ENCODE measurements around the gene BTD.

BTD gene

GRCh38 chr3:15646851-15647511 lies 45.4 kb downstream of the BTD start:
- H3K9me3 Mint-ChIP-seq, result no peaks in the 10 kb centered on the region
- peak overlapping the region; percentile 52 for H3K4me3 Mint-ChIP-seq
- H3K27me3 Mint-ChIP-seq, result peaks cover 28% of the 10 kb centered on the region
- H3K27ac Mint-ChIP-seq (ENCODE audit: low read depth), result peak overlapping the region; percentile 87
- H3K36me3 Mint-ChIP-seq (ENCODE audit: insufficient read depth), result peaks cover 6% of the 10 kb centered on the region
- ATAC-seq (replicated peaks; ENCODE audit: extremely low read depth, poor library complexity, severe bottlenecking) (no peak), DNase-seq (ENCODE audit: low spot score in 2 of 2) (no peak)
- H3K4me1 Mint-ChIP-seq, result peaks cover 59% of the 10 kb centered on the region

GRCh38 chr3:15647611-15648167 lies 46.1 kb downstream of the BTD start:
- DNase-seq (ENCODE audit: low spot score in 2 of 2) (peak in 1 of 2 donors; percentile 34), ATAC-seq (replicated peaks; ENCODE audit: extremely low read depth, poor library complexity, severe bottlenecking) (peak; percentile 86)
- no peaks in the 10 kb centered on the region for H3K9me3 Mint-ChIP-seq
- H3K36me3 Mint-ChIP-seq (ENCODE audit: insufficient read depth), result peaks cover 6% of the 10 kb centered on the region
- H3K4me1 Mint-ChIP-seq, result peaks cover 59% of the 10 kb centered on the region
- peak overlapping the region; percentile 52 for H3K4me3 Mint-ChIP-seq
- peak overlapping the region; percentile 87 for H3K27ac Mint-ChIP-seq (ENCODE audit: low read depth)
- peaks cover 29% of the 10 kb centered on the region for H3K27me3 Mint-ChIP-seq

- H3K27me3 Mint-ChIP-seq, result peaks cover 29% of the 10 kb centered on the region
- H3K4me1 Mint-ChIP-seq, result peaks cover 59% of the 10 kb centered on the region
- H3K4me3 Mint-ChIP-seq, result no peak overlapping the region
- H3K36me3 Mint-ChIP-seq (ENCODE audit: insufficient read depth), result peaks cover 5% of the 10 kb centered on the region
- H3K9me3 Mint-ChIP-seq, result no peaks in the 10 kb centered on the region
- no peak for ATAC-seq (replicated peaks; ENCODE audit: extremely low read depth, poor library complexity, severe bottlenecking)
- H3K27ac Mint-ChIP-seq (ENCODE audit: low read depth), result no peak overlapping the region
- DNase-seq (ENCODE audit: low spot score in 2 of 2), result no peak
These were observed 47.8 kb downstream of the BTD start for GRCh38 chr3:15649341-15649740.

- H3K36me3 Mint-ChIP-seq (ENCODE audit: insufficient read depth), result peaks cover 5% of the 10 kb centered on the region
- ATAC-seq (replicated peaks; ENCODE audit: extremely low read depth, poor library complexity, severe bottlenecking) (no peak), DNase-seq (ENCODE audit: low spot score in 2 of 2) (no peak)
- H3K4me3 Mint-ChIP-seq, result no peak overlapping the region
- no peak overlapping the region for H3K27ac Mint-ChIP-seq (ENCODE audit: low read depth)
- no peaks in the 10 kb centered on the region for H3K9me3 Mint-ChIP-seq
- H3K4me1 Mint-ChIP-seq, result peaks cover 59% of the 10 kb centered on the region
- H3K27me3 Mint-ChIP-seq, result peaks cover 29% of the 10 kb centered on the region
These were observed 48.3 kb downstream of the BTD start for GRCh38 chr3:15649858-15650257.

- Mint-ChIP-seq H3K27me3 (peaks cover 29% of the 10 kb centered on the region), H3K4me1 (peaks cover 47% of the 10 kb centered on the region), H3K36me3 (ENCODE audit: insufficient read depth) (peaks cover 5% of the 10 kb centered on the region), H3K27ac (ENCODE audit: low read depth) (no peak overlapping the region), H3K4me3 (no peak overlapping the region), H3K9me3 (peaks cover 5% of the 10 kb centered on the region)
- ATAC-seq (replicated peaks; ENCODE audit: extremely low read depth, poor library complexity, severe bottlenecking) (no peak), DNase-seq (ENCODE audit: low spot score in 2 of 2) (no peak)
These were observed 49.9 kb downstream of the BTD start for GRCh38 chr3:15651396-15651795.

GRCh38 chr3:15653321-15653720 lies 51.8 kb downstream of the BTD start:
- peaks cover 27% of the 10 kb centered on the region for H3K4me1 Mint-ChIP-seq
- no peak for ATAC-seq (replicated peaks; ENCODE audit: extremely low read depth, poor library complexity, severe bottlenecking)
- H3K36me3 Mint-ChIP-seq (ENCODE audit: insufficient read depth), result peaks cover 2% of the 10 kb centered on the region
- H3K27ac Mint-ChIP-seq (ENCODE audit: low read depth), result no peak overlapping the region
- H3K27me3 Mint-ChIP-seq, result peaks cover 29% of the 10 kb centered on the region
- peaks cover 5% of the 10 kb centered on the region for H3K9me3 Mint-ChIP-seq
- no peak for DNase-seq (ENCODE audit: low spot score in 2 of 2)
- H3K4me3 Mint-ChIP-seq, result no peak overlapping the region

- Mint-ChIP-seq H3K36me3 (ENCODE audit: insufficient read depth) (peaks cover 2% of the 10 kb centered on the region), H3K4me3 (no peak overlapping the region), H3K27ac (ENCODE audit: low read depth) (no peak overlapping the region), H3K27me3 (peaks cover 29% of the 10 kb centered on the region), H3K4me1 (peaks cover 21% of the 10 kb centered on the region), H3K9me3 (peaks cover 5% of the 10 kb centered on the region)
- ATAC-seq (replicated peaks; ENCODE audit: extremely low read depth, poor library complexity, severe bottlenecking), result no peak
- DNase-seq (ENCODE audit: low spot score in 2 of 2), result no peak
These were observed 52.6 kb downstream of the BTD start for GRCh38 chr3:15654127-15654526.

- Mint-ChIP-seq H3K27me3 (peaks cover 22% of the 10 kb centered on the region), H3K9me3 (peaks cover 5% of the 10 kb centered on the region), H3K4me1 (peaks cover 21% of the 10 kb centered on the region)
These were observed 53.3 kb downstream of the BTD start for GRCh38 chr3:15654891-15655290.

GRCh38 chr3:15656342-15656741 lies 54.8 kb downstream of the BTD start:
- H3K27ac Mint-ChIP-seq (ENCODE audit: low read depth), result no peak overlapping the region
- H3K4me1 Mint-ChIP-seq, result peaks cover 10% of the 10 kb centered on the region
- no peaks in the 10 kb centered on the region for H3K36me3 Mint-ChIP-seq (ENCODE audit: insufficient read depth)
- DNase-seq (ENCODE audit: low spot score in 2 of 2), result no peak
- H3K27me3 Mint-ChIP-seq, result peaks cover 7% of the 10 kb centered on the region
- H3K4me3 Mint-ChIP-seq, result no peak overlapping the region
- H3K9me3 Mint-ChIP-seq, result peaks cover 5% of the 10 kb centered on the region
- no peak for ATAC-seq (replicated peaks; ENCODE audit: extremely low read depth, poor library complexity, severe bottlenecking)

More at GRCh38 chr3:15654891-15655290, 53.3 kb downstream of the BTD start:
- no peaks in the 10 kb centered on the region for H3K36me3 Mint-ChIP-seq (ENCODE audit: insufficient read depth)
- DNase-seq (ENCODE audit: low spot score in 2 of 2) (no peak), ATAC-seq (replicated peaks; ENCODE audit: extremely low read depth, poor library complexity, severe bottlenecking) (no peak)
- no peak overlapping the region for H3K27ac Mint-ChIP-seq (ENCODE audit: low read depth)
- no peak overlapping the region for H3K4me3 Mint-ChIP-seq

- Mint-ChIP-seq H3K4me1 (peaks cover 8% of the 10 kb centered on the region), H3K4me3 (no peak overlapping the region), H3K27ac (ENCODE audit: low read depth) (no peak overlapping the region), H3K9me3 (peaks cover 5% of the 10 kb centered on the region), H3K36me3 (ENCODE audit: insufficient read depth) (no peaks in the 10 kb centered on the region), H3K27me3 (peaks cover under 1% of the 10 kb centered on the region)
- ATAC-seq (replicated peaks; ENCODE audit: extremely low read depth, poor library complexity, severe bottlenecking) (no peak), DNase-seq (ENCODE audit: low spot score in 2 of 2) (no peak)
These were observed 55.5 kb downstream of the BTD start for GRCh38 chr3:15657016-15657415.

- Mint-ChIP-seq H3K27ac (ENCODE audit: low read depth) (no peak overlapping the region), H3K36me3 (ENCODE audit: insufficient read depth) (peaks cover 4% of the 10 kb centered on the region), H3K4me3 (no peak overlapping the region), H3K27me3 (peaks cover 7% of the 10 kb centered on the region), H3K9me3 (peaks cover 5% of the 10 kb centered on the region), H3K4me1 (peaks cover 13% of the 10 kb centered on the region)
- DNase-seq (ENCODE audit: low spot score in 2 of 2) (no peak), ATAC-seq (replicated peaks; ENCODE audit: extremely low read depth, poor library complexity, severe bottlenecking) (no peak)
These were observed 57.9 kb downstream of the BTD start for GRCh38 chr3:15659254-15659975.

- Mint-ChIP-seq H3K4me1 (peaks cover 13% of the 10 kb centered on the region), H3K36me3 (ENCODE audit: insufficient read depth) (peaks cover 4% of the 10 kb centered on the region), H3K9me3 (peaks cover 5% of the 10 kb centered on the region), H3K27ac (ENCODE audit: low read depth) (no peak overlapping the region), H3K27me3 (peaks cover 7% of the 10 kb centered on the region), H3K4me3 (no peak overlapping the region)
- DNase-seq (ENCODE audit: low spot score in 2 of 2), result no peak
- ATAC-seq (replicated peaks; ENCODE audit: extremely low read depth, poor library complexity, severe bottlenecking), result no peak
These were observed 58.8 kb downstream of the BTD start for GRCh38 chr3:15660055-15660935.

Measured in central memory CD8-positive, alpha-beta T cell (primary cell).